ENCODE measurements around the gene REG3G. TPM values are rescaled to one million over a fixed set of nuclear protein-coding genes. Genes with fewer than 3 reads are reported as not detected.

Gene REG3G
- total RNA-seq, 4 donors from 2014 or later, result not detected

- Histone ChIP-seq H3K9me3 (no peaks in the 10 kb centered on the region), H3K4me1 (no peaks in the 10 kb centered on the region), H3K27ac (no peak overlapping the region), H3K27me3 (peaks cover 0 to 6% (median 0%) of the 10 kb centered on the region in 4 donors), H3K36me3 (no peaks in the 10 kb centered on the region), H3K4me3 (no peak overlapping the region)
- DNase-seq, result no peak
- 66 to 67% methylated on average over 3 of the region's 3 CpGs for WGBS, 2 donors
- intact Hi-C loops (cut with DNase I), result no loop called here
- TF ChIP-seq CTCF (IDR thresholded peaks at IDR 0.05) (no peak), POLR2A (IDR thresholded peaks at IDR 0.05) (no peak)
Measured at GRCh38 chr2:78999406-78999805, 26.1 kb upstream of the REG3G start.

- no peaks in the 10 kb centered on the region for H3K4me1 ChIP-seq
- DNase-seq, result no peak
- 60 to 76% methylated on average over 3 of the region's 4 CpGs for WGBS, 2 donors
- H3K4me3 ChIP-seq, result no peak overlapping the region
- no peaks in the 10 kb centered on the region for H3K27me3 ChIP-seq
- no peaks in the 10 kb centered on the region for H3K36me3 ChIP-seq
- H3K27ac ChIP-seq, result no peak overlapping the region
- no peak for TF ChIP-seq POLR2A (IDR thresholded peaks at IDR 0.05)
- no peak for TF ChIP-seq CTCF (IDR thresholded peaks at IDR 0.05)
- no peaks in the 10 kb centered on the region for H3K9me3 ChIP-seq
- intact Hi-C loops (cut with DNase I), result no loop called here
Measured at GRCh38 chr2:79000008-79000576, 25.4 kb upstream of the REG3G start.

GRCh38 chr2:79001285-79001684, 24.2 kb upstream of the REG3G start:
- Histone ChIP-seq H3K36me3 (no peaks in the 10 kb centered on the region), H3K4me1 (no peaks in the 10 kb centered on the region), H3K4me3 (no peak overlapping the region), H3K27ac (no peak overlapping the region), H3K9me3 (no peaks in the 10 kb centered on the region), H3K27me3 (no peaks in the 10 kb centered on the region)
- no peak for DNase-seq
- 60% methylated on average over 1 of the region's 1 CpG; no CpG with 5 or more reads in 1 of the 2 donors for WGBS, 2 donors
- TF ChIP-seq CTCF (IDR thresholded peaks at IDR 0.05) (no peak), POLR2A (IDR thresholded peaks at IDR 0.05) (no peak)
- intact Hi-C loops (cut with DNase I), result no loop called here

- Histone ChIP-seq H3K36me3 (no peaks in the 10 kb centered on the region), H3K27me3 (no peaks in the 10 kb centered on the region), H3K4me1 (no peaks in the 10 kb centered on the region), H3K27ac (no peak overlapping the region), H3K4me3 (no peak overlapping the region), H3K9me3 (no peaks in the 10 kb centered on the region)
- 41 to 49% methylated on average over 5 of the region's 5 CpGs for WGBS, 2 donors
- intact Hi-C loops (cut with DNase I), result no loop called here
- TF ChIP-seq CTCF (IDR thresholded peaks at IDR 0.05) (no peak), POLR2A (IDR thresholded peaks at IDR 0.05) (no peak)
- DNase-seq, result no peak
Measured at GRCh38 chr2:79004680-79005079, 20.8 kb upstream of the REG3G start.

GRCh38 chr2:79005216-79005615, 20.3 kb upstream of the REG3G start:
- H3K4me3 ChIP-seq, result no peak overlapping the region
- intact Hi-C loops (cut with DNase I), result no loop called here
- no peak overlapping the region for H3K27ac ChIP-seq
- 52 to 56% methylated on average over 3 of the region's 3 CpGs for WGBS, 2 donors
- H3K9me3 ChIP-seq, result no peaks in the 10 kb centered on the region
- no peaks in the 10 kb centered on the region for H3K36me3 ChIP-seq
- no peaks in the 10 kb centered on the region for H3K27me3 ChIP-seq
- TF ChIP-seq CTCF (IDR thresholded peaks at IDR 0.05) (no peak), POLR2A (IDR thresholded peaks at IDR 0.05) (no peak)
- H3K4me1 ChIP-seq, result no peaks in the 10 kb centered on the region
- DNase-seq, result no peak
